ENCODE measurements around the gene RBP2.

- TF ChIP-seq CTCF (IDR thresholded peaks at IDR 0.05; ENCODE audit: low read depth, low read length, missing input control) (no peak), YY1 (IDR thresholded peaks at IDR 0.05) (no peak), RXRA (IDR thresholded peaks at IDR 0.05) (no peak), GABPA (IDR thresholded peaks at IDR 0.05 in 1 of 2, conservative IDR thresholded peaks at IDR 0.05 in 1 of 2) (no peak), TAF1 (conservative IDR thresholded peaks at IDR 0.05) (no peak), MAX (IDR thresholded peaks at IDR 0.05) (no peak), RAD21 (IDR thresholded peaks at IDR 0.05) (no peak), ZBTB33 (IDR thresholded peaks at IDR 0.05) (no peak)
Measured at GRCh38 chr3:139523166-139523565, 46.9 kb upstream of the RBP2 start.
